Measurements from ENCODE around the gene CCDC30.
A peak's percentile ranks its signal among the peaks of the same experiment; 100 is the strongest.

The CCDC30 gene

GRCh38 chr1:42669936-42670335, 206.8 kb downstream of the CCDC30 start:
- TF ChIP-seq USF1 (IDR thresholded peaks at IDR 0.05) (no peak), CEBPB (IDR thresholded peaks at IDR 0.05) (no peak), MAX (IDR thresholded peaks at IDR 0.05) (peak; percentile 64), TEAD4 (IDR thresholded peaks at IDR 0.05) (peak; percentile 77), CREB1 (IDR thresholded peaks at IDR 0.05; ENCODE audit: low read depth) (no peak), FOXM1 (IDR thresholded peaks at IDR 0.05; ENCODE audit: borderline replicate concordance, low read depth) (no peak)

GRCh38 chr1:42670425-42670824, 207.3 kb downstream of the CCDC30 start:
- TF ChIP-seq CEBPB (IDR thresholded peaks at IDR 0.05) (no peak), ZBTB7A (IDR thresholded peaks at IDR 0.05; ENCODE audit: low read depth) (no peak), FOXM1 (IDR thresholded peaks at IDR 0.05; ENCODE audit: borderline replicate concordance, low read depth) (no peak), CREB1 (IDR thresholded peaks at IDR 0.05; ENCODE audit: low read depth) (no peak), MAX (IDR thresholded peaks at IDR 0.05) (no peak), YY1 (IDR thresholded peaks at IDR 0.05; ENCODE audit: low read depth) (peak; percentile 58; the same call in 1 of the 2 replicates), TEAD4 (IDR thresholded peaks at IDR 0.05) (peak; percentile 73), USF1 (IDR thresholded peaks at IDR 0.05) (0 out of 2 replicates have a peak, but pooled peaks have one; percentile 9)

- TF ChIP-seq RAD21 (IDR thresholded peaks at IDR 0.05; ENCODE audit: low read depth) (no peak), EGR1 (IDR thresholded peaks at IDR 0.05) (no peak), TCF12 (IDR thresholded peaks at IDR 0.05; ENCODE audit: low read depth) (no peak), CEBPB (IDR thresholded peaks at IDR 0.05) (no peak)
Measured at GRCh38 chr1:42674214-42674613, 211.1 kb downstream of the CCDC30 start.

GRCh38 chr1:42674682-42675081, 211.6 kb downstream of the CCDC30 start:
- TF ChIP-seq NFIC (IDR thresholded peaks at IDR 0.05) (no peak), CREB1 (IDR thresholded peaks at IDR 0.05; ENCODE audit: low read depth) (no peak)

GRCh38 chr1:42675467-42675866, 212.4 kb downstream of the CCDC30 start:
- TF ChIP-seq FOXM1 (IDR thresholded peaks at IDR 0.05; ENCODE audit: borderline replicate concordance, low read depth) = no peak
- TF ChIP-seq EGR1 (IDR thresholded peaks at IDR 0.05) = no peak
- no peak for TF ChIP-seq TAF1 (IDR thresholded peaks at IDR 0.05; ENCODE audit: low read depth)
- TF ChIP-seq TEAD4 (IDR thresholded peaks at IDR 0.05) = no peak
- no peak for TF ChIP-seq NFIC (IDR thresholded peaks at IDR 0.05)
- TF ChIP-seq EP300 (IDR thresholded peaks at IDR 0.05; ENCODE audit: borderline replicate concordance) = no peak
- no peak for TF ChIP-seq ZBTB7A (IDR thresholded peaks at IDR 0.05; ENCODE audit: low read depth)
- no peak for TF ChIP-seq CREB1 (IDR thresholded peaks at IDR 0.05; ENCODE audit: low read depth)
- TF ChIP-seq USF1 (IDR thresholded peaks at IDR 0.05) = no peak
- no peak for TF ChIP-seq TCF12 (IDR thresholded peaks at IDR 0.05; ENCODE audit: low read depth)
- TF ChIP-seq CEBPB (IDR thresholded peaks at IDR 0.05) = no peak
- no peak for TF ChIP-seq MAX (IDR thresholded peaks at IDR 0.05)
- TF ChIP-seq YY1 (IDR thresholded peaks at IDR 0.05; ENCODE audit: low read depth) = no peak
- no peak for TF ChIP-seq RAD21 (IDR thresholded peaks at IDR 0.05; ENCODE audit: low read depth)
- TF ChIP-seq REST (IDR thresholded peaks at IDR 0.05; ENCODE audit: low read depth) = no peak

GRCh38 chr1:42676534-42677087, 213.5 kb downstream of the CCDC30 start:
- TF ChIP-seq REST (IDR thresholded peaks at IDR 0.05; ENCODE audit: low read depth) (no peak), YY1 (IDR thresholded peaks at IDR 0.05; ENCODE audit: low read depth) (no peak), EGR1 (IDR thresholded peaks at IDR 0.05) (no peak), FOXM1 (IDR thresholded peaks at IDR 0.05; ENCODE audit: borderline replicate concordance, low read depth) (no peak), USF1 (IDR thresholded peaks at IDR 0.05) (no peak), NFIC (IDR thresholded peaks at IDR 0.05) (no peak), TAF1 (IDR thresholded peaks at IDR 0.05; ENCODE audit: low read depth) (no peak), ZBTB7A (IDR thresholded peaks at IDR 0.05; ENCODE audit: low read depth) (no peak), TEAD4 (IDR thresholded peaks at IDR 0.05) (no peak), EP300 (IDR thresholded peaks at IDR 0.05; ENCODE audit: borderline replicate concordance) (no peak), RAD21 (IDR thresholded peaks at IDR 0.05; ENCODE audit: low read depth) (no peak), TCF12 (IDR thresholded peaks at IDR 0.05; ENCODE audit: low read depth) (no peak), MAX (IDR thresholded peaks at IDR 0.05) (no peak), CREB1 (IDR thresholded peaks at IDR 0.05; ENCODE audit: low read depth) (no peak), CEBPB (IDR thresholded peaks at IDR 0.05) (no peak)

Data from Ishikawa (cell line).